NB4 (cell line): ENCODE measurements around the gene OR2S2.

Source experiments
- CTCF ChIP-seq: IDR thresholded peaks from one replicate; pipeline ENCODE4 v1.5.1; 2012; ENCODE audit warnings: low read depth, low read length
- MYC ChIP-seq: IDR thresholded peaks from 2 replicates; pipeline ENCODE4 v1.6.1; 2011; ENCODE audit warnings: low read depth, low read length
- POLR2A ChIP-seq: IDR thresholded peaks from 2 replicates; pipeline ENCODE4 v1.6.1; 2011; ENCODE audit warnings: mild to moderate bottlenecking; ENCODE audit not compliant: insufficient read length; ENCODE audit errors: extremely low read depth

- TF ChIP-seq CTCF: no peak
- no peak for TF ChIP-seq MYC
- no peak for TF ChIP-seq POLR2A
These were observed 19.2 kb downstream of the OR2S2 start for GRCh38 chr9:35938474-35939356.
